Endothelial cell of umbilical vein (primary cell): Measurements from ENCODE around the gene PAXX. TPM values are rescaled to one million over a fixed set of nuclear protein-coding genes. Genes with fewer than 3 reads are reported as not detected.

Source experiments
- BruUV-seq: library from RNA; stranded (reverse); fragments of 400-500 nt; replicated peaks from 2 replicates; lab custom pipeline; 2021; lab: Mats Ljungman, UMichigan
- CTCF ChIA-PET: fragments of 300-600, 350-600 bp; sonication (Branson Sonifier 250); formaldehyde crosslinking; loops from one replicate; lab custom pipeline; 2021; ENCODE audit warnings: antibody characterized with exemption, inconsistent platforms; lab: Charles Lee
- POLR2A ChIA-PET: fragments of 300-600, 350-600 bp; sonication (Branson Sonifier 250); formaldehyde crosslinking; loops from one replicate; lab custom pipeline; 2021; ENCODE audit warnings: antibody characterized with exemption, inconsistent platforms; lab: Charles Lee
- DNase-seq: peaks from one replicate; pipeline ENCODE4 v3.0.0-alpha.2; 2011; ENCODE audit warnings: low read depth, low spot score
- FAIRE-seq: peaks from 2 replicates; lab custom pipeline; 2011; peaks lifted over from hg19 to GRCh38; lab: Jason Lieb, UNC
- H2AFZ ChIP-seq: 2 replicates; pipeline ENCODE4 v1.6.0; 2012; ENCODE audit warnings: low read depth, low read length, control low read depth, inconsistent platforms
- H3K27ac ChIP-seq: 2 replicates; pipeline ENCODE4 v1.5.1; 2011; ENCODE audit warnings: low read depth, mild to moderate bottlenecking, control low read depth, low read length, moderate library complexity; ENCODE audit not compliant: insufficient read depth
- H3K27me3 ChIP-seq, 2 experiments: 2 replicates each; pipeline versions ENCODE4 v1.6.0 to v1.6.1; 2011; ENCODE audit warnings: low read length in 2 of 2, mixed read lengths in 1 of 2; ENCODE audit not compliant: control insufficient read depth in 2 of 2, insufficient read depth in 2 of 2
- H3K36me3 ChIP-seq, 2 experiments: 2 replicates in 1 of 2; 3 replicates in 1 of 2; pipeline ENCODE4 v1.5.1; 2011; ENCODE audit warnings: low read length in 2 of 2, mild to moderate bottlenecking in 1 of 2, moderate library complexity in 1 of 2; ENCODE audit not compliant: control insufficient read depth in 2 of 2, insufficient read depth in 2 of 2; ENCODE audit errors: extremely low read depth in 1 of 2
- H3K4me1 ChIP-seq: 3 replicates; pipeline ENCODE4 v1.5.1; 2011; ENCODE audit warnings: mild to moderate bottlenecking, low read length; ENCODE audit not compliant: control insufficient read depth, insufficient read depth; ENCODE audit errors: extremely low read depth
- H3K4me2 ChIP-seq: 2 replicates; pipeline ENCODE4 v1.6.1; 2011; ENCODE audit warnings: low read length, control low read depth, mixed read lengths; ENCODE audit not compliant: insufficient read depth
- H3K4me3 ChIP-seq, 3 experiments: fragments of 200-600 bp in 1 of 3; sonication (generic), shearing (Covaris generic) in 1 of 3; replicated peaks in 1 of 3; 2 replicates each; pipeline ENCODE4 v1.5.1; 2011 to 2016; ENCODE audit warnings: control low read depth in 3 of 3, low read length in 3 of 3, mild to moderate bottlenecking in 2 of 3, inconsistent platforms in 1 of 3, low read depth in 1 of 3, moderate library complexity in 1 of 3; ENCODE audit not compliant: insufficient read depth in 1 of 3
- H3K79me2 ChIP-seq: 2 replicates; pipeline ENCODE4 v1.6.0; 2012; ENCODE audit warnings: low read length, inconsistent platforms; ENCODE audit not compliant: control insufficient read depth, insufficient read depth
- H3K9ac ChIP-seq: replicated peaks from 2 replicates; pipeline ENCODE3; 2011; ENCODE audit warnings: low read length, control low read depth; ENCODE audit not compliant: insufficient read depth; ENCODE audit errors: extremely low read depth
- H3K9me1 ChIP-seq: replicated peaks from 3 replicates; pipeline ENCODE4 v1.6.0; 2011; ENCODE audit warnings: mild to moderate bottlenecking, low read length; ENCODE audit not compliant: control insufficient read depth, insufficient read depth; ENCODE audit errors: extremely low read depth
- H3K9me3 ChIP-seq: replicated peaks from 2 replicates; pipeline ENCODE4 v1.5.1; 2012; ENCODE audit warnings: low read length, inconsistent platforms; ENCODE audit not compliant: control insufficient read depth, insufficient read depth
- H4K20me1 ChIP-seq: replicated peaks from 2 replicates; pipeline ENCODE3; 2011; ENCODE audit warnings: mild to moderate bottlenecking, low read length; ENCODE audit not compliant: control insufficient read depth, insufficient read depth; ENCODE audit errors: extremely low read depth
- CTCF ChIP-seq, 2 donors: IDR thresholded peaks; 1 replicate in 1 of 2; 2 replicates in 1 of 2; pipeline ENCODE4 v1.5.1; 2011; ENCODE audit warnings: low read length in 2 of 2, mild to moderate bottlenecking in 2 of 2, moderate library complexity in 2 of 2, control low read depth in 1 of 2, inconsistent platforms in 1 of 2, low read depth in 1 of 2; ENCODE audit not compliant: insufficient read depth in 1 of 2; ENCODE audit errors: extremely low read depth in 1 of 2
- EZH2 ChIP-seq: IDR thresholded peaks from 2 replicates; pipeline ENCODE4 v1.6.1; 2012; ENCODE audit warnings: borderline replicate concordance, low read depth, mild to moderate bottlenecking, moderate library complexity, low read length, inconsistent platforms; ENCODE audit not compliant: severe bottlenecking
- FOS ChIP-seq: IDR thresholded peaks from 2 replicates; pipeline ENCODE4 v1.6.1; 2011; ENCODE audit warnings: mild to moderate bottlenecking, low read length, moderate library complexity, borderline replicate concordance; ENCODE audit not compliant: insufficient read depth
- GATA2 ChIP-seq: IDR thresholded peaks from 2 replicates; pipeline ENCODE4 v1.7.0; 2011; ENCODE audit warnings: low read depth, mild to moderate bottlenecking, moderate library complexity, mixed read lengths, low read length; ENCODE audit not compliant: insufficient read length, insufficient read depth
- JUN ChIP-seq: IDR thresholded peaks from 2 replicates; pipeline ENCODE4 v1.6.1; 2011; ENCODE audit warnings: borderline replicate concordance, low read depth; ENCODE audit not compliant: insufficient read length, insufficient read depth
- MYC ChIP-seq: IDR thresholded peaks from one replicate; pipeline ENCODE4 v1.6.1; 2011; ENCODE audit warnings: mild to moderate bottlenecking, low read depth, low read length
- POLR2A ChIP-seq: IDR thresholded peaks from 2 replicates; pipeline ENCODE4 v1.6.1; 2012; ENCODE audit warnings: low read depth, mild to moderate bottlenecking, control low read depth, low read length
- POLR2AphosphoS5 ChIP-seq: IDR thresholded peaks from 2 replicates; pipeline ENCODE4 v1.6.1; 2012; ENCODE audit warnings: low read depth, mild to moderate bottlenecking, control low read depth, low read length, moderate library complexity; ENCODE audit not compliant: insufficient read depth
- dilution Hi-C: fragments of 300-500 bp; cut with MboI; formaldehyde crosslinking; loops from one replicate; pipeline ENCODE4 v1.15.0; 2019; ENCODE audit warnings: low sequenced_read_pairs; ENCODE audit not compliant: extremely low pct_ligation_motif_present
- intact Hi-C: fragments of 100-400 bp; cut with micrococcal nuclease; formaldehyde crosslinking; loops from one replicate; pipeline ENCODE4 v1.10.0; 2022
- polyA plus RNA-seq, 4 experiments: library from polyadenylated mRNA; depleted of rRNA in 3 of 4; stranded (reverse) in 3 of 4; unstranded in 1 of 4; fragments of >200 nt; gene quantifications; 2 replicates each; pipeline versions ENCODE4 v1.2.1 to v1.2.3, GENCODE V29; 2011 to 2012; ENCODE audit warnings: missing spikeins in 1 of 4
- total RNA-seq: library from RNA; stranded (reverse); gene quantifications from 2 replicates; pipeline ENCODE4 v1.2.3, GENCODE V29; 2021
- TF ChIP-seq, protein P1 (sequence below): IDR thresholded peaks from 2 replicates; pipeline ENCODE4 v1.6.1; 2011; ENCODE audit not compliant: insufficient read depth, insufficient read length

Gene PAXX
- total and polyA plus RNA-seq, 2 donors (not counting 3 experiments of a cell fraction or from before 2014, with no cell fraction given): 34.0 to 35.0 TPM

- CTCF ChIA-PET: no interaction called here
- Histone ChIP-seq H3K36me3 (no peaks in the 10 kb centered on the region), H3K4me1 (peaks cover 4% of the 10 kb centered on the region), H3K79me2 (no peaks in the 10 kb centered on the region), H3K27me3 (peaks cover 3 to 10% of the 10 kb centered on the region in 2 experiments), H3K9me1 (no peaks in the 10 kb centered on the region), H4K20me1 (no peaks in the 10 kb centered on the region), H2AFZ (no peak overlapping the region), H3K9ac (no peak overlapping the region), H3K4me2 (no peak overlapping the region), H3K27ac (no peak overlapping the region), H3K4me3 (no peak overlapping the region), H3K9me3 (no peaks in the 10 kb centered on the region)
- DNase-seq (no peak), FAIRE-seq (no peak)
- POLR2A ChIA-PET: no interaction called here
- dilution Hi-C loops: no loop called here
- intact Hi-C loops: no loop called here
- BruUV-seq: no TSS peak
- TF ChIP-seq POLR2AphosphoS5 (no peak), CTCF (IDR thresholded peaks at IDR 0.05; ENCODE audit: extremely low read depth in 1 of 2, insufficient read depth in 1 of 2, low read depth in 1 of 2, low read length in 2 of 2) (no peak), POLR2A (no peak), FOS (no peak), EZH2 (no peak), JUN (no peak), MYC (no peak), GATA2 (no peak)
- TF ChIP-seq, protein P1, sequence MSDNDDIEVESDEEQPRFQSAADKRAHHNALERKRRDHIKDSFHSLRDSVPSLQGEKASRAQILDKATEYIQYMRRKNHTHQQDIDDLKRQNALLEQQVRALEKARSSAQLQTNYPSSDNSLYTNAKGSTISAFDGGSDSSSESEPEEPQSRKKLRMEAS: no peak
These were observed 8.4 kb upstream of the PAXX start for GRCh38 chr9:136983656-136984314.
